Prostate gland (tissue), 2 donors: ENCODE data around the gene DPEP2.

Source experiments
- CTCF ChIP-seq, 4 experiments: fragments of 200-600 bp in 2 of 4; fragments of 450-650 bp in 2 of 4; sonication (generic) in 2 of 4; IDR thresholded peaks; 1 replicate in 3 of 4; 2 replicates in 1 of 4; pipeline ENCODE4 v1.5.1; 2016 to 2019; ENCODE audit warnings: antibody characterized with exemption in 4 of 4, mild to moderate bottlenecking in 2 of 4, moderate library complexity in 2 of 4
- POLR2A ChIP-seq: fragments of 450-650 bp; IDR thresholded peaks from one replicate; pipeline ENCODE4 v1.6.1; 2016; ENCODE audit warnings: antibody characterized with exemption, mild to moderate bottlenecking
- POLR2AphosphoS5 ChIP-seq: sonication (generic); formaldehyde crosslinking; IDR thresholded peaks from one replicate; pipeline ENCODE4 v1.6.1; 2017; ENCODE audit warnings: antibody characterized with exemption

- TF ChIP-seq CTCF (IDR thresholded peaks at IDR 0.05), result no peak
- TF ChIP-seq POLR2AphosphoS5, result no peak
- TF ChIP-seq POLR2A, result no peak
Measured at GRCh38 chr16:67946128-67946569, 53.1 kb downstream of the DPEP2 start.
